HG03520 (cell line): ENCODE data around the gene LOXHD1.

Experiments used
- ATAC-seq: cut with Tn5 transposase; IDR thresholded peaks from one replicate; pipeline ENCODE4 v1.9.1; 2021; ENCODE audit warnings: mild to moderate bottlenecking, moderate library complexity; ENCODE audit not compliant: unreplicated experiment

LOXHD1 gene

GRCh38 chr18:46630160-46630559, 26.9 kb downstream of the LOXHD1 start:
- no peak for ATAC-seq

- ATAC-seq, result no peak
Measured at GRCh38 chr18:46629361-46629760, 27.7 kb downstream of the LOXHD1 start.

GRCh38 chr18:46628206-46628605, 28.8 kb downstream of the LOXHD1 start:
- ATAC-seq, result no peak

GRCh38 chr18:46627136-46627535, 29.9 kb downstream of the LOXHD1 start:
- ATAC-seq, result no peak

GRCh38 chr18:46625069-46625468, 32.0 kb downstream of the LOXHD1 start:
- ATAC-seq, result no peak

- ATAC-seq, result no peak
Measured at GRCh38 chr18:46624127-46624526, 32.9 kb downstream of the LOXHD1 start.

DNA sequence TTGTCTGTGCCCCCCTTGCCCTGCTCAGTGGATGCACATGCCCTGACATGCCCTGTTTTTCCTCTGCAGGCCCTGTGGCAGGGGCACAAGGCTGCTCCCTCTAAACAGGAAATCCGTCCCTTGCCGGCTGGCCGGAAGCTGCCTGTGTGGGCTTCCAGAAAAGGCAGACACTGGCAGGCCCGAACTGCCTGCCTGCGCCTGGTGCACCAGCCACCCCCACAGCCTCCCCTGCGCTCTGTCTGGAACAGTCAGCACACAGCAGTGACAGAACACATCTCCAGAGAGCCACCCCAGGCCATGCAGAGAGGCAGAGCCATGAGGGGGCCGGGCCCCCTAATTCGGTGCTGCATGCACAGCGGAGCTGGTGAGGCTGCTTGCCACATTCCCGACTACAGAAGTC, 33.5 kb downstream of the LOXHD1 start:
- no peak for ATAC-seq

GRCh38 chr18:46622999-46623398, 34.0 kb downstream of the LOXHD1 start:
- no peak for ATAC-seq

DNA sequence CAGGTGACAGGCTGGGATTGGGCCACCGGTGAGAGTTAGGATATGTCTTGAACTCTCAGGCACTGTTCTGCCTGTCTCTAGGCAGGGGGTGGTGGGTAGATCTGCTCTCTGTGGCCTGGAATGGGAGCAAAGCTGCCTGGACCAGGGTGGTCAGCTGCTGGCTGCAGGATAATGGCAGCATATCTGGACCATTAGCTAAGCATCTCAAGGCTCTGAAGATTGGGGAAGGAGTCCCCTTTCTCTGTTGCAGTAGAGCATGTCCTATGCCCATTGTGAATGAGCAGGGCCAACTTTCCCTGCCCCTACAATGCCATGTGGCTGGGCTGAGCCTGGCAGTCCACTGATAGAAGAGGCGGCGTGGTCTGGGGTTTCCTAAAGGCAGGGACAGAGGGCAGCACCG, 34.6 kb downstream of the LOXHD1 start:
- ATAC-seq, result no peak

GRCh38 chr18:46621871-46622270, 35.1 kb downstream of the LOXHD1 start:
- no peak for ATAC-seq

- no peak for ATAC-seq
Measured at GRCh38 chr18:46621111-46621766, 35.8 kb downstream of the LOXHD1 start.

DNA sequence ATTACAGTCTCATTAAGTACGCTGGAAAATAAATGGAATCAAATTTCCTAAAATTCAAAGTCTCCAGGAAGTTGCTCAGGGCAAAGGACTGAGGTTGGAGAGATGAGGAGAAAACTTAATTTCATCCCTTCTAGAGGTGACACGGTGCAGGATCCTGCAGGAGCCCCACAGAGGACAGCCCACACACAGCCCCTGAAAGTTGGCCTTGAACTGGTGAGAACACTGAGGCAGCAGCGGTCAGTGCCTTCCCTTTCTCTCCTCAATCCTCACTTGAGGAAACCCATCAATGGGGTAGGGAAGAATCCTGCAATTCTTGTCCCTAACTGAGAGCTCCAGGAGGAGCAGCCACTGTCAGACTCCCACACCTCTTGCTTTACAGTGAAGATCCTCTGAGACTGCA, 37.5 kb downstream of the LOXHD1 start:
- ATAC-seq, result no peak

GRCh38 chr18:46615720-46616119, 41.3 kb downstream of the LOXHD1 start:
- ATAC-seq, result no peak

GRCh38 chr18:46609048-46609447, 48.0 kb downstream of the LOXHD1 start:
- no peak for ATAC-seq

DNA sequence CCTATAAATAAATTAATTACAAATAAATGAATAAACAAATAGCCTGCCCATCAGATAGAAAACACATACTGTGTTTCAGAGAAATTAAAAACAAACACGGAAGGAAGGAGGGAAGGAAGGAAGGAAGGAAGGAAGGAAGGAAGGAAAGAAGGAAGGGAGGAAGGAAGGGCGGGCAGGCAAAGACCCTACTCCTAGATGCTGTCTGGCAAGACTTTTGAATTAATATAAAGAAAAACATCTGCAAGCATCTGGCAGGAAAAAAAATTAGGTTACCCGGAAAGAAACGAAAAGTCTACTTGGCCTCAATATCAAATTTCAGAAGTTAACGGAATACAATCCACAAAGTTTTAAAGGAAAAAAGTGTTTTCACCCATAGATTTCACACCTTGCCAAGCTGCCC, 49.1 kb downstream of the LOXHD1 start:
- ATAC-seq, result no peak

GRCh38 chr18:46601141-46601805, 55.7 kb downstream of the LOXHD1 start:
- ATAC-seq, result no peak

DNA sequence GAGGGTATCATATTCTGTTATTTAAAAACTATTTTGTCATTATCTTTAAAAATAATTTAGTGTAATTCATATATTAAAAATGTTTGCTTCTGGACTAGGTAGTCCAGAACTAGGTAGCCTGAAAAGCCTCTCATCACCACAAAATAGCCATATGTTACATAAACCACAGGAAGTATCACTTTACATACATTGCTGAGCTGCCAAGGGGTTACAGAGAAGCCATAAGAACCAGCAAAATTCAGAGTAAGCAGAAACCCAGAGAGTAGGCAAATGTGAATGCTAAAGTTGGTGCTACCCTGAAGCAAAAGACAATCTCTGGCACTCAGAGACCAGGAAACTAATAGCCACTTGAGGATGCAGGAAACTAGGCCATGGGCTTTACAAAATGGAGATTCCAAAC, 60.9 kb downstream of the LOXHD1 start:
- no peak for ATAC-seq

- no peak for ATAC-seq
Measured at GRCh38 chr18:46591783-46592391, 65.1 kb downstream of the LOXHD1 start.

GRCh38 chr18:46590103-46590502, 66.9 kb downstream of the LOXHD1 start:
- no peak for ATAC-seq

DNA sequence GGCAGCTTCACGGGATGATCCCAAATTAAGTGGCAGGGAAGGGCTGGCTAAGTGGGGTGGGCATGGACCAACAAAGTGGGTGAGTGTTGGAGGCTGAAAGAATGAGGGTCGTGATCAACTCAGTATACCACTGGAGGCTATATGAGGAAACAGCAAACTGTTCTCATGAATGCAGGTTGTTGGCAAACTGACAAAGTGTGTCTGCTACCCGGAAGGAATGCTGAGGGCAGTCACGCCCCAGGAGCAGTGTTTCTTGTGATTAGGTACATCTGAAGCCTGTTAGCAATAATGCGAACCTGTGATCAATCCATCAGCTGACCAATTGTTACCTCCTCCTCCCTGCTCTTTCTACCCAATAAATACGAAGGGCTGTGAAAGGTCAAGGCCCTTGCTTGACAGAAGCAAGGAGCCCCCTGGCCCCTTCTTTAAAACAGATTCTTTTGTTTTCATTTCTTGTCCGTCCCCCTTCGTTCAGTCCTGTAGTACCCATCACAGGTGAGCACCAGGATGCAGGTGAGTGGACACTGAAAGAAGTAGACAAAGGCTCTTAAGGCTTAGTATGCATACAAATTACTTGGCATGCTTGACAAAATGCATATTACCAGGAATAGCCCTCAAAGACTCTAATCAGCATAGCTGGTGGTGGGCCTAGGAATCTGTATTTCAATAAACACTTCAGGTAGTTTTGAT, 67.9 kb downstream of the LOXHD1 start:
- no peak for ATAC-seq

GRCh38 chr18:46587600-46587999, 69.4 kb downstream of the LOXHD1 start:
- ATAC-seq, result no peak

DNA sequence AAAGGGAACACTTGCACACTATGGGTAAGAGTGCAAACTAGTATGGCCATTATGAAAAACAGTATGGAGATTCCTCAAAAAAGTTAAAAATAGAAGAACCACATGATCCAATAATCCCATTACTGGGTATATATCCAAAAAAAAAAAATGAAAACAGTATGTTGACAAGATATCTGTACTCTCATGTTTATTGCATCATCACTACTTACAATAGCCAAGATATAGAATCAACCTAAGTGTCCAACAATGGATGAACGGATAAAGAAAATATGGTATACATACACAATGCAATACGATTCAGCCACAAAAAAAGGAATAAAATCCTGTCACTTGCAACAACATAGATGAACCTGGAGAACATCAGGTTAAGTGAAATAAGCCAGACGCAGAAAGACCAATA, 73.3 kb downstream of the LOXHD1 start:
- ATAC-seq, result no peak
